DOHH2 (cell line): Measurements from ENCODE around the gene ASB1.

Experiments
- EZH2phosphoT487 ChIP-seq: fragments of 200-600 bp; sonication (generic); IDR thresholded peaks from 2 replicates; pipeline ENCODE4 v1.6.1; 2017; ENCODE audit warnings: borderline replicate concordance, mild to moderate bottlenecking, antibody characterized with exemption, low read length, moderate library complexity, mixed read lengths
- TF ChIP-seq, protein P1 (sequence below): fragments of 200-600 bp; sonication (generic); IDR thresholded peaks from one replicate; pipeline ENCODE4 v1.5.1; 2014; ENCODE audit warnings: antibody characterized with exemption, mild to moderate bottlenecking, low read depth, low read length; ENCODE audit not compliant: poor library complexity, severe bottlenecking

DNA sequence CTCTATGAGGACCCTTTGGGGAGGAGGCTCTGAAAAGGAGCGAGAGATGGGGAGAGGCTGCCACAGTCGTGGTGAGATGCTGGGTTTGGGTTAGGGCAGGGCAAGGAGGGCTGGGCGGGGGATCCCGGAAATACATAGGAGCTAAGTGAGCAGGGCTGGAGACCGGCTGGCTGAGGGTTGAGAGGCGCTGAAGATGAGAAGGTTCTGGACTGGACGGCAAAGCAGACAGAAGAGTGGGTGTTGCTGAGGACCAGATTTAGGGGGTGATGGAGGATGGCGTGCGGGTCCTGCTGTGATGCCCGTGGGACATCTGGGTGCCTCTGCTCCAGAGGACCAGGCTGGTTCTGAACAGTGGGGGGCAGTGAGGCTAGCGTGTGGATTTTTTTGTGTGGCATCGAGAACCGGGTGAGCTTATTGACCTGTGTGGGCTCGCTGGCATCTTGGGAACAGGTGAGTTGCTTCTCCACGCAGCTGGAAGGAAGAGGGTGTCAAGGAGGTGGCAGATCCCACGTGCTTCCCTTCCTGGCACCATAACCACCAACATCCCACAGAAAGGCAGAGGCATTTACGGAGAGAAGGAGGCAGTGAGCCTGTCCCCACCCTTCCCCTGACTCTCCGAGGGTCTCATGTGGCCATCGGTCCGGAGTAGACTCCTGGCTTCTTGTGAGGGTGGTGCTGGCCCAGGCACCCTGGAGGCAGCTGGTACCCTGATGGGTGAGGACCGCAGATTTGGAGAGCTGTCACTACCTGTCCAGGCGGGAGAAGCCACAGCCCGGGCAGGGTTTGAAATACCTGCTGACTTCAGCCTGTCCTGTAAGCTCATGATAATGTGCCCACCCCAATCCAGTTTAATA, 70.3 kb downstream of the ASB1 start:
- TF ChIP-seq, protein P1, sequence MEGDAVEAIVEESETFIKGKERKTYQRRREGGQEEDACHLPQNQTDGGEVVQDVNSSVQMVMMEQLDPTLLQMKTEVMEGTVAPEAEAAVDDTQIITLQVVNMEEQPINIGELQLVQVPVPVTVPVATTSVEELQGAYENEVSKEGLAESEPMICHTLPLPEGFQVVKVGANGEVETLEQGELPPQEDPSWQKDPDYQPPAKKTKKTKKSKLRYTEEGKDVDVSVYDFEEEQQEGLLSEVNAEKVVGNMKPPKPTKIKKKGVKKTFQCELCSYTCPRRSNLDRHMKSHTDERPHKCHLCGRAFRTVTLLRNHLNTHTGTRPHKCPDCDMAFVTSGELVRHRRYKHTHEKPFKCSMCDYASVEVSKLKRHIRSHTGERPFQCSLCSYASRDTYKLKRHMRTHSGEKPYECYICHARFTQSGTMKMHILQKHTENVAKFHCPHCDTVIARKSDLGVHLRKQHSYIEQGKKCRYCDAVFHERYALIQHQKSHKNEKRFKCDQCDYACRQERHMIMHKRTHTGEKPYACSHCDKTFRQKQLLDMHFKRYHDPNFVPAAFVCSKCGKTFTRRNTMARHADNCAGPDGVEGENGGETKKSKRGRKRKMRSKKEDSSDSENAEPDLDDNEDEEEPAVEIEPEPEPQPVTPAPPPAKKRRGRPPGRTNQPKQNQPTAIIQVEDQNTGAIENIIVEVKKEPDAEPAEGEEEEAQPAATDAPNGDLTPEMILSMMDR: no peak
- TF ChIP-seq EZH2phosphoT487: no peak
